Activated CD4-positive, alpha-beta memory T cell treated with anti-CD3 and anti-CD28 coated beads, Interleukin-2, amount 10 ng/mL, durations not matched to agents 7 days and 5 days (primary cell): ENCODE data around the gene APBB2. TPM values are rescaled to one million over a fixed set of nuclear protein-coding genes. Genes with fewer than 3 reads are reported as not detected.
"Not testable (repeated sequence)": the region's sequence is repeated elsewhere in the genome, so short reads cannot be mapped to it uniquely, and the experiment has no call there.

Experiments used
- CTCF ChIA-PET: fragments of 350-600 bp; sonication (Branson Sonifier 250); formaldehyde crosslinking; loops from one replicate; lab custom pipeline; 2021; ENCODE audit warnings: antibody characterized with exemption, inconsistent platforms; lab: Charles Lee
- POLR2A ChIA-PET: fragments of 350-600 bp; sonication (Branson Sonifier 250); formaldehyde crosslinking; loops from one replicate; lab custom pipeline; 2021; ENCODE audit warnings: antibody characterized with exemption; lab: Charles Lee
- DNase-seq: peaks from one replicate; pipeline ENCODE4 v3.0.0-alpha.2; 2020
- H3K27ac Mint-ChIP-seq: one replicate; pipeline ENCODE4 v1.8.0; 2021; ENCODE audit warnings: mild to moderate bottlenecking, mixed read lengths
- H3K27me3 Mint-ChIP-seq: one replicate; pipeline ENCODE4 v1.8.0; 2021; ENCODE audit warnings: mixed read lengths
- H3K36me3 Mint-ChIP-seq: one replicate; pipeline ENCODE4 v1.8.0; 2021; ENCODE audit warnings: low read depth, mixed read lengths
- H3K4me1 Mint-ChIP-seq: one replicate; pipeline ENCODE4 v1.8.0; 2021; ENCODE audit warnings: mixed read lengths
- H3K4me3 Mint-ChIP-seq: one replicate; pipeline ENCODE4 v1.8.0; 2021; ENCODE audit warnings: mild to moderate bottlenecking, mixed read lengths
- H3K9me3 Mint-ChIP-seq: one replicate; pipeline ENCODE4 v1.8.0; 2021; ENCODE audit warnings: mixed read lengths
- total RNA-seq, 2 experiments: library from RNA; stranded (reverse); gene quantifications; one replicate each; pipeline ENCODE4 v1.2.3, GENCODE V29; 2021

APBB2 gene
- total RNA-seq, 2 experiments from 2014 or later, result 0.75 to 1.3 TPM

DNA sequence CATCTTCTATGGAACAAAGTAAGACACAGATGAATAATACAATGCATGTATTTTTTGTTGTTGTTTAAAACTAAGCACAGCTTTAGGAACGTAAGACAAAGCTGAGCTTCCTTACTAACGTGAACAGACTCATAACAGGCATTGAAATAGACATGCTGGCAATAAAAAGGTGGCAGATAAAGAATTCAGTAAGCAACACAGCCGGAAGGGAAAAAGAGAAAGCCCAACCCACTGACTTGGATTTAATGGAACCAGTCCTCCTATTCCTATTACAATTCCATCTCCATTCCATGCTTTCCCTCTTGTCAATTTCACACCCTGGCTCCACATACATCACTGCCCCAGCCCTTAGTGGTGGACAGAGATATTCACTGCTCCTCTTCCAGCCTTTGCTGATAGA lies 282.5 kb downstream of the APBB2 start:
- H3K9me3 Mint-ChIP-seq, result no peaks in the 10 kb centered on the region
- H3K36me3 Mint-ChIP-seq, result no peaks in the 10 kb centered on the region
- ChIA-PET POLR2A (no interaction called here), CTCF (no interaction called here)
- H3K27ac Mint-ChIP-seq, result no peak overlapping the region
- DNase-seq, result no peak
- H3K27me3 Mint-ChIP-seq, result peaks cover 15% of the 10 kb centered on the region
- H3K4me1 Mint-ChIP-seq, result peaks cover 2% of the 10 kb centered on the region
- H3K4me3 Mint-ChIP-seq, result no peak overlapping the region

DNA sequence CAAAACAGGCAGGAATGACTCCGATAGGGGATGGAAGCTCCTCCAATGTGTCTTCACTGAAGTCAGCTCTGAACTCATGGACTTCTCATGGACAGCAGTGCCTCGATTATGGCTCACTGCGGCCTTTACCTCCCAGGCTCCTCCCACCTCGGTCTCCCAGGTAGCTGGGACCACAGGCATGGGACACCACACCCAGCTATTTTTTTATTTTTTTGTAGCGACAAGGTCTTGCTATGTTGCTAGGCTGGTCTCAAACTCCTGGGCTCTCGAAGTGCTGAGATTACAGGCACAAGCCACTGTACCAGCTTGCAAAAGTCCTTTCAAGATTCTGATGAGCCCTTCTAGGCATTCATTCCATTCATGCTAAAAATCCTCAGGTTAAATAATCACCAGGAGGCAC lies 283.1 kb downstream of the APBB2 start:
- peaks cover 4% of the 10 kb centered on the region for H3K4me1 Mint-ChIP-seq
- CTCF ChIA-PET, result no interaction called here
- no peak overlapping the region for H3K27ac Mint-ChIP-seq
- DNase-seq, result no peak
- no peaks in the 10 kb centered on the region for H3K36me3 Mint-ChIP-seq
- H3K9me3 Mint-ChIP-seq, result no peaks in the 10 kb centered on the region
- POLR2A ChIA-PET, result no interaction called here
- H3K27me3 Mint-ChIP-seq, result peaks cover 18% of the 10 kb centered on the region
- no peak overlapping the region for H3K4me3 Mint-ChIP-seq

DNA sequence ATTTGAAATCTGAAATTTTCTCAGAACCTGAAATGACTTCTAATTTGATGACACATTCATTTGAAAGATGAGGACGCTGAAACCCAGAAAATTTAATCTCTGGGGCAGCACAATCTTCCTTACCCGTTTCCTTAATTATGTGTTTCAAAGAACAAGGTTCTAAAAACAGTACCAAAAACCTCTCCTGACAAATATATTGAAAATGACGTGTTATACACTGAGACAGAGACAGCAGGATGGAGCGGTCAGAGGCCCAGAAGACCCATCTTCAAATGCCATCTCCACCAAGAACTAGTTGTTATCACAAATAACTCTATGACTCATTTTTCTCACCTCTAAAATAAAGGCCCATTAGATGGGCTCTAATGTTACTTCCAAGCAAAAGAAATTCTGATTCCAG lies 287.3 kb downstream of the APBB2 start:
- ChIA-PET CTCF (interaction anchor here (1.3 to 7.6 kb wide), 2 partner anchors 18 to 119 kb away, joined by 5 to 74 read pairs; no protein-coding TSS in a partner anchor), POLR2A (no interaction called here)
- no peak for DNase-seq
- Mint-ChIP-seq H3K36me3 (no peaks in the 10 kb centered on the region), H3K27ac (no peak overlapping the region), H3K4me1 (peaks cover 4% of the 10 kb centered on the region), H3K9me3 (no peaks in the 10 kb centered on the region), H3K4me3 (no peak overlapping the region), H3K27me3 (peaks cover 18% of the 10 kb centered on the region)

DNA sequence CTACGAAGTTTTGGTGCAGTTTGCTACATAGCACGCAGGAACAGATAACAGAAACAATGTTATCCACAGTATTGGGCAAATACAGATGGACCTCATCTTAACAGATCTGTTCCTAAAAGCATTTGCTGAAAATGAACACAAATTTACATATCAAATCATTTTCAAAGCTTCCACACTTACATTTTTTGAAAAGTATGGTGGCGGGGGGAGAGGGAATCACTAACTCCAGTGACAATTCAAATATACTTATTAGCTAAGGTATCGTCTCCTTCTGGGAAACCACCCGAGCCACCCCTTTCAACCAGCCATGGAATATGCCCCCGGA lies 289.6 kb downstream of the APBB2 start:
- ChIA-PET POLR2A (no interaction called here), CTCF (interaction anchor here (0.7 to 7.6 kb wide), 11 partner anchors 9 to 334 kb away, joined by 3 to 74 read pairs (median 4); no protein-coding TSS in a partner anchor)
- Mint-ChIP-seq H3K36me3 (no peaks in the 10 kb centered on the region), H3K4me3 (no peak overlapping the region), H3K27ac (no peak overlapping the region), H3K4me1 (peaks cover 4% of the 10 kb centered on the region), H3K9me3 (no peaks in the 10 kb centered on the region), H3K27me3 (peaks cover 18% of the 10 kb centered on the region)
- no peak for DNase-seq

DNA sequence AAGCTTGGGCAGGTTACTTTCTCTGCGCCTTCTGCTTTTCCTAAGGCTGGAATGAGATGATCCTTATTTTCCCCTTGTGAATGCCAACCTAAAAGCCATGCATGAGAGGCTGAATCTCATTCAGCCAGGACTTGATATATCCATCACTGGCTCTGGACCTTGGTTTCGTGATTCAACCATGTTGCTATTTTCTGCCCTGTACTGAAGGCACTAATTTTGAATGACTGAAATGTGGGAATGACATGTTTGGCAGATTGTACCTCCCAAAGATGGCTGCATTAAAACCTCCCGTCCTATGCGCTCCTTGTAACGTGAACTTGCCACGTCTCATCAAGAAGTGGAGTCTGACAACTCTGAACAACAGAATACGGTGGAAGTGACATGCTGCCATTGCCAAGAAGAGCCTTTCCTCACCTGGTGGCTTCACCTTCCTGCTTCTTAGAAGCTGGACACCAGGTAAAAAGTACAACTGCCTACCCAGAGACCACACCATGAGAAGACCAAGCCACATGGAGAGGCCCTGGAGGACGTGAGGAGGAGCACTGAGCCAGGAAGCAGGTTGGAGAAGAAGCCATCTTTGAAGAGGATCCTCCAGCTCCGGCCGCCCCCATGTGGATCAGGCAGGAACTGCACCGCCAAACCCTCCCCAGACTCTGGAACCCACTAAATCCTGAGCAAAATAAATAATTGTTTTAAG lies 290.1 kb downstream of the APBB2 start:
- CTCF ChIA-PET, result interaction anchor here (0.7 to 7.6 kb wide), 11 partner anchors 9 to 334 kb away, joined by 3 to 74 read pairs (median 4); no protein-coding TSS in a partner anchor
- H3K4me3 Mint-ChIP-seq, result no peak overlapping the region
- peak; percentile 70 for DNase-seq
- H3K9me3 Mint-ChIP-seq, result no peaks in the 10 kb centered on the region
- POLR2A ChIA-PET, result no interaction called here
- H3K4me1 Mint-ChIP-seq, result peaks cover 4% of the 10 kb centered on the region
- H3K27ac Mint-ChIP-seq, result no peak overlapping the region
- no peaks in the 10 kb centered on the region for H3K36me3 Mint-ChIP-seq
- H3K27me3 Mint-ChIP-seq, result peaks cover 18% of the 10 kb centered on the region

DNA sequence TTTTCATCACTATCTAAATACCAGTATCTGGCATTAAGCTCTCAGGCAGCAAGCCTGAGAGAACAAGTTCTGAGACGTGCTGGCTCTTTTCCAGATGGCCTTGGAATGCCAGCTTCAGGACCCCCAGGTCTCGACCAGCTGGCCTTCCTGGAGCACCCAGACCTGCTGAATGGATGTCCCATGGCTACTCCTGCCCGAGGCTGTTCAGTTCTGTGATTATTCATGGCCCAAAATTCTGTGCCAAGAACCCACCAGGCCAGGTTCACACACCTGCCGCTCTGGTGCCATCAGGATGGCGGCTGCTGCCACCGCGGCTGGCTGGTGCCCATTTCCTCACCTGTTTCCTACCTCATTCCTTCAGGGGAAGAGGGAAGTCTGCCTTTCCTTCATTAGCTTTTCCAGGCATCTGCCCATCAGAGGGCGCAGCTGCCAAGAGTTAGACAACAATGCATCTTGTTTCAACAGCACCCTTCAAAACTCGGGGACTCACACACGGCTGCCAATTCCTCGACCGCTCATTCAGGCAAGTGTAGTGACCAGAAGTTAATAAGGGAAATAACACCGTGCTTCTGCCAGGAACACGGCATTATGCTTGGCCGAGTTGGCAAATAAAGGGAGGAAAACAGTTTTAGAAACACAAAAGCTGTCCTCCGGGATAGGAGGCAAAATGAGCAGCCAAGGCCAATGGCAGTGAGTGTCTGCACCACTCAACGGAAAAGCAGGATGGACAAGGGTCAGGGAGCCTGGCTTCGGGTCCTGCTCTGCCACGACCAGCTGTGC lies 290.8 kb downstream of the APBB2 start:
- ChIA-PET POLR2A (no interaction called here), CTCF (interaction anchor here (1.2 to 7.6 kb wide), 3 partner anchors 13 to 27 kb away, joined by 5 to 74 read pairs (median 19); no protein-coding TSS in a partner anchor)
- Mint-ChIP-seq H3K4me3 (no peak overlapping the region), H3K27me3 (peaks cover 18% of the 10 kb centered on the region), H3K36me3 (no peaks in the 10 kb centered on the region), H3K9me3 (no peaks in the 10 kb centered on the region), H3K27ac (no peak overlapping the region), H3K4me1 (peaks cover 4% of the 10 kb centered on the region)
- no peak for DNase-seq

DNA sequence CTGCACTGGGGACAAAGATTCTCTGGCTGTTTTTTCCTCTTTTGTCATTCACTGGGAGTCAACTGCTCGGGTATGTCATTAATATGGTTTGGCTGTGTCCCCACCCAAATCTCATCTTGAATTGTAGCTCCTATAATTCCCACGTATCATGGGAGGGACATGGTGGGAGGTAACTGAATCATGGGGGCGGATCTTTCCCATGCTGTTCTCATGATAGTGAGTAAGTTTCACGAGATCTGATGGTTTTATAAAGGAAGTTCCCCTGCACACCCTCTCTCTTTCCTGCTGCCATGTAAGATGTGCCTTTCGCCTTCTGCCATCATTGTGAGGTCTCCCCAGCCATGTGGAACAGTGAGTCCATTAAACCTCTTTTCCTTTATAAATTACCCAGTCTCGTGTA lies 294.4 kb downstream of the APBB2 start:
- H3K4me3 Mint-ChIP-seq, H3K36me3 Mint-ChIP-seq, DNase-seq, H3K4me1 Mint-ChIP-seq, POLR2A ChIA-PET, H3K9me3 Mint-ChIP-seq, H3K27ac Mint-ChIP-seq, H3K27me3 Mint-ChIP-seq: not testable (repeated sequence)
- CTCF ChIA-PET, result interaction anchor here (0.9 to 7.6 kb wide), 2 partner anchors 9 to 11 kb away, joined by 3 to 74 read pairs; no protein-coding TSS in a partner anchor

DNA sequence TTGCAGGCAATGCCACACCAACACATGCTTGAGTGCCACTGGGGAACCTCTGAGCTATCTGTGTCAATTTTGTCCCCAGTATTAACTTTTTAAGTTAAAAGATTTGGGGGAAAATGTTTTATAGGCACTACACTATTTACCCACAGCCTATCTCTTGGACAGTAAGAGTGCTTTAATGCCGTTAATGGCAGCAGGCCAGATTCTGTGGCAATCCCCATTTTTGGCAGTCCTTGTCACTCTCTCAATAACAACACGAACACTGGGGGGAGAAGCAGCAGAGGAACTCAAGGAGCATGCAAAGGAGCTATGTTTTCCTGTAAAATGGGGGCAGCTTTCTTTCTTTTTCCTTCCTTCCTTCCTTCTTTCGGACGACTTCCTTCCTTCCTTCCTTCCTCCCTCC lies 296.0 kb downstream of the APBB2 start:
- H3K4me1 Mint-ChIP-seq, result peaks cover 14% of the 10 kb centered on the region
- ChIA-PET POLR2A (no interaction called here), CTCF (interaction anchor here (1.4 to 2.8 kb wide), 3 partner anchors 13 to 45 kb away, joined by 3 to 9 read pairs (median 4); no protein-coding TSS in a partner anchor)
- H3K9me3 Mint-ChIP-seq, result no peaks in the 10 kb centered on the region
- H3K4me3 Mint-ChIP-seq, result no peak overlapping the region
- H3K27me3 Mint-ChIP-seq, result peaks cover 6% of the 10 kb centered on the region
- no peak overlapping the region for H3K27ac Mint-ChIP-seq
- H3K36me3 Mint-ChIP-seq, result no peaks in the 10 kb centered on the region
- DNase-seq, result no peak

DNA sequence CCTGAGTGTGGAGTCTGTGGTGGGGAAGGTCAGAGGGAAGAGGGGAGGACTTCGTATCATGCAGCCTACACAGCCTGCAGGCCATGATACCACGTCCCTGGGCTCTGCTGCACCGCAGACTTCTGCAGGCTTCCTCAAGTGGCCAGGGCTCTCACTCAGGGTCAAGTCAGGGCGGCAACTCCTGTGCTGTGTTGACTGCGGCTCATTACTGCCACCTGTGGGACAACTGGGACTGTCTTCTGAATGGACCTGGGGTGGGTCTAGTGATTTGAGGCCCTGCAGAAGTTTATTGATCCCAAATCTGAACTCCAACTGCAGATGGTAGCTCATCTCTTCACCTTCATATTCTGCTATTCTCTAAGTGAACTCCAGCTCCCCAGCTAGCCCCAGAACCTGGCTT lies 297.5 kb downstream of the APBB2 start:
- H3K9me3 Mint-ChIP-seq, result no peaks in the 10 kb centered on the region
- DNase-seq, result peak; percentile 42
- ChIA-PET CTCF (interaction anchor here (1.4 to 2.8 kb wide), 4 partner anchors 8 to 46 kb away, joined by 3 to 9 read pairs (median 4); no protein-coding TSS in a partner anchor), POLR2A (no interaction called here)
- peaks cover 14% of the 10 kb centered on the region for H3K4me1 Mint-ChIP-seq
- H3K36me3 Mint-ChIP-seq, result no peaks in the 10 kb centered on the region
- H3K27ac Mint-ChIP-seq, result no peak overlapping the region
- H3K27me3 Mint-ChIP-seq, result peaks cover 6% of the 10 kb centered on the region
- no peak overlapping the region for H3K4me3 Mint-ChIP-seq

DNA sequence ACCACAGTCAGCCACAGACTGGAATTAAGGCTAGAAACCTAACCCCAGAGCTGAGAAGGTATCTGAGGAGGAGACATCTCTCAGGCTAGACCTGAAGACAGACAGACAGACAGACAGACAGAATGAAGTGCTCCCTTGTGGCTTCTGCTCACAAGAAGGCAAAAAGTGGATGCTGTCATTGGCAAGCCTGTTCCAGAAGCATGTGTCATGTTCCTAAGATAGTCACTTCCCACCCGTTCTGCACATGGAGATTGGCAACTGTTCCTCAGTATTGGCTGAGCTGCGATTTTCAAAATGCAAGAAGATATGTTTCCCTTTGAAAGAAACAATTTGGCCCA lies 298.2 kb downstream of the APBB2 start:
- no peak overlapping the region for H3K27ac Mint-ChIP-seq

DNA sequence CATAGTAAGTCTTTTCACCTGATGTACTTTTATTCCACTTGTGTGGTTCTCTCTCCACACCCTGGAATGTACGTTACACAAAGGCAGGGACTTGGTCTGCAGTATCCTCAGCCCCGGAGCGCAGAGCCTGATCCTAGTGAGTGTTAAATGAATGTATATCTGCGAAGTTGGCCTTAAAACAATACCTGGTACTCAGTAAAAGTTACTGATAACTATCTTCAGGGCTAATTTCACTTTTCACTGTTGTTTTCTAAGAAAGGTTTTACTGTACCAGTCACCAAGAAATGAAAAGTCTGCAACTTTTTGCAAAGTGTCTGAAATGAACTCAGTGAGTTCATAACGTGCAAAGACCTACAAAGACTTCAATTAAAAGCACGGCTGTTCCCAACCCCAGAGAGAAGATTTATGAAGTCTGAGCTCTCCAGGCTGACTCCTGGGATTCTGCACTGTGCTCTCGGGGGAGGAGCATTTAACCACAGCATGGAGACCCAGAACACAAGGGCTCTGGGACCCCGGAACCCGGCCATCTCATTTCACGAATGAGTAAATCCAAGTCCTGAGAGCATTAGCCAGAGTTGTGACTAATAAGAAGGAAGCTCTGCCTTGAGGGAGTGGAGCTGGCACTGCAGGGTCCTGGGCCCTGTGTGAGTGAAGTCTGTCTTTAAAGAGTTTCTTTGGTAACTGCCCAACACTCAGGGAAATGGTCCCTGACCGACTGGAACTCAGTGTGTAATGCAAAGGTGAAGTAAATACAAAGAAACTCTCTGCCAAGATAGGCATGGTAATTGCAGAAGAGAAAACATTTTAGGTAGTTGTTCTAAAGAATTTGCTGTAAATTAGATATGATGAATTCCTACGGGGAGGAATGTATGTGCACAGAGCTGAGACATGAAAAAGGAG lies 298.8 kb downstream of the APBB2 start:
- POLR2A ChIA-PET, result no interaction called here
- H3K27me3 Mint-ChIP-seq, result peaks cover 6% of the 10 kb centered on the region
- no peaks in the 10 kb centered on the region for H3K9me3 Mint-ChIP-seq
- no peaks in the 10 kb centered on the region for H3K36me3 Mint-ChIP-seq
- no peak overlapping the region for H3K27ac Mint-ChIP-seq
- peaks cover 14% of the 10 kb centered on the region for H3K4me1 Mint-ChIP-seq
- no peak for DNase-seq
- H3K4me3 Mint-ChIP-seq, result no peak overlapping the region
- CTCF ChIA-PET, result interaction anchor here (1.1 to 2.8 kb wide), 3 partner anchors 9 to 74 kb away, joined by 3 to 9 read pairs (median 7); no protein-coding TSS in a partner anchor

More for the DNA sequence above, 298.2 kb downstream of the APBB2 start:
- Mint-ChIP-seq H3K4me3 (no peak overlapping the region), H3K4me1 (peaks cover 14% of the 10 kb centered on the region), H3K9me3 (no peaks in the 10 kb centered on the region), H3K27me3 (peaks cover 6% of the 10 kb centered on the region), H3K36me3 (no peaks in the 10 kb centered on the region)
- DNase-seq, result no peak
- CTCF ChIA-PET, result interaction anchor here (1.1 to 2.8 kb wide), 3 partner anchors 9 to 75 kb away, joined by 3 to 9 read pairs (median 7); no protein-coding TSS in a partner anchor
- POLR2A ChIA-PET, result no interaction called here

DNA sequence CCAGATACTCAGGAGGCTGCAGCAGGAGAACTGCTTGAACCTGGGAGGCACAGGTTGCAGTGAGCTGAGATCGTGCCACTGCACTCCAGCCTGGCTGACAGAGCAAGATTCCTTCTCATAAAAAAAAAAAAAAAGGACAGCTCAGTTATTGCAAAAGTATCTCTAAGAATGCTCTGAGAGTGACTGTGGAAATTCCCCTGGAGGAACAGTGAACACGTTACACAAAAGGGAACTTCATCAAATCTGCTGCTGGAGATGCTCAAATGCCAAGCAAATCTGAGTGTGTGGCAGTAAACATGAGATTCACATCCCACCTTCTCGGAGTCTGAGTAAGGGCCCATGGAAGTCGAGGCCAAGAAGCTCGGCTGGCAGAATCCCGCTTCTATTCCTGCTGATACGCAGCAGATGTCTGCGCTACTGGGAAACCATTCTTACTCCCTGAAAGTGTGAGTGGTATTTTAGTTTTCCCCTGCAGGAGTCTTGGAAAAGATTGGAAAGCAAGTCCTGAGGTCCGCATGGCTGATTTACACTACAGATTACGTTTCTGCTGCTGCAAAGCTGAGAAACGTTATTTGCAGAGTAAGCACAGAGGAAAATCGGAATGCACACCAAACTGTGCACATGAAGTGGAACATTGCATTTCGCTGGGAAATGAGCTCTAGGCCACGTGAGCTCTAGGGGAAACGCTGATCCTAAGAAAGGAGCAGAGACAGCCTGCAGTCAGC lies 301.7 kb downstream of the APBB2 start:
- ChIA-PET POLR2A (no interaction called here), CTCF (interaction anchor here (1.2 to 10.1 kb wide), 4 partner anchors 10 to 15 kb away, joined by 3 to 74 read pairs (median 4); no protein-coding TSS in a partner anchor)
- Mint-ChIP-seq H3K9me3 (no peaks in the 10 kb centered on the region), H3K36me3 (no peaks in the 10 kb centered on the region), H3K4me3 (no peak overlapping the region), H3K27me3 (peaks cover 6% of the 10 kb centered on the region), H3K4me1 (peaks cover 26% of the 10 kb centered on the region), H3K27ac (no peak overlapping the region)
- DNase-seq, result no peak
